Measurements from ENCODE around the gene KRT23. TPM values are rescaled to one million over a fixed set of nuclear protein-coding genes. Genes with fewer than 3 reads are reported as not detected.

The KRT23 gene
- total and polyA plus RNA-seq, 12 donors, result 0.03 TPM; not detected in 11

- intact Hi-C loops (cut with DNase I), result no loop called here
- peaks cover 15% of the 10 kb centered on the region for H3K27me3 ChIP-seq
- no peaks in the 10 kb centered on the region for H3K4me1 ChIP-seq (replicated peaks in 1 of 2)
- no peak for TF ChIP-seq POLR2A (IDR thresholded peaks at IDR 0.05)
- TF ChIP-seq, protein P1, sequence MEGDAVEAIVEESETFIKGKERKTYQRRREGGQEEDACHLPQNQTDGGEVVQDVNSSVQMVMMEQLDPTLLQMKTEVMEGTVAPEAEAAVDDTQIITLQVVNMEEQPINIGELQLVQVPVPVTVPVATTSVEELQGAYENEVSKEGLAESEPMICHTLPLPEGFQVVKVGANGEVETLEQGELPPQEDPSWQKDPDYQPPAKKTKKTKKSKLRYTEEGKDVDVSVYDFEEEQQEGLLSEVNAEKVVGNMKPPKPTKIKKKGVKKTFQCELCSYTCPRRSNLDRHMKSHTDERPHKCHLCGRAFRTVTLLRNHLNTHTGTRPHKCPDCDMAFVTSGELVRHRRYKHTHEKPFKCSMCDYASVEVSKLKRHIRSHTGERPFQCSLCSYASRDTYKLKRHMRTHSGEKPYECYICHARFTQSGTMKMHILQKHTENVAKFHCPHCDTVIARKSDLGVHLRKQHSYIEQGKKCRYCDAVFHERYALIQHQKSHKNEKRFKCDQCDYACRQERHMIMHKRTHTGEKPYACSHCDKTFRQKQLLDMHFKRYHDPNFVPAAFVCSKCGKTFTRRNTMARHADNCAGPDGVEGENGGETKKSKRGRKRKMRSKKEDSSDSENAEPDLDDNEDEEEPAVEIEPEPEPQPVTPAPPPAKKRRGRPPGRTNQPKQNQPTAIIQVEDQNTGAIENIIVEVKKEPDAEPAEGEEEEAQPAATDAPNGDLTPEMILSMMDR (IDR thresholded peaks at IDR 0.05), result no peak
- H3K27ac ChIP-seq, result no peak within 1 kb of the TSS
- no peaks in the 10 kb centered on the region for H3K9me3 ChIP-seq (replicated peaks in 1 of 3)
- DNase-seq, result no peak
- H3K4me3 ChIP-seq, result no peak within 1 kb of the TSS
- H3K36me3 ChIP-seq (replicated peaks in 1 of 2), result no peaks in the 10 kb centered on the region
- WGBS, 4 donors, result 86 to 90% (median 88%) methylated on average over 22 to 23 of the region's 23 CpGs
These were observed 52.5 kb downstream of the KRT23 start, which contains the start of gene KRT20 for GRCh38 chr17:40884708-40885512. KRT20 (minus strand) TSS chr17:40885242; CDS start chr17:40885185, 57 bp downstream.

DNA sequence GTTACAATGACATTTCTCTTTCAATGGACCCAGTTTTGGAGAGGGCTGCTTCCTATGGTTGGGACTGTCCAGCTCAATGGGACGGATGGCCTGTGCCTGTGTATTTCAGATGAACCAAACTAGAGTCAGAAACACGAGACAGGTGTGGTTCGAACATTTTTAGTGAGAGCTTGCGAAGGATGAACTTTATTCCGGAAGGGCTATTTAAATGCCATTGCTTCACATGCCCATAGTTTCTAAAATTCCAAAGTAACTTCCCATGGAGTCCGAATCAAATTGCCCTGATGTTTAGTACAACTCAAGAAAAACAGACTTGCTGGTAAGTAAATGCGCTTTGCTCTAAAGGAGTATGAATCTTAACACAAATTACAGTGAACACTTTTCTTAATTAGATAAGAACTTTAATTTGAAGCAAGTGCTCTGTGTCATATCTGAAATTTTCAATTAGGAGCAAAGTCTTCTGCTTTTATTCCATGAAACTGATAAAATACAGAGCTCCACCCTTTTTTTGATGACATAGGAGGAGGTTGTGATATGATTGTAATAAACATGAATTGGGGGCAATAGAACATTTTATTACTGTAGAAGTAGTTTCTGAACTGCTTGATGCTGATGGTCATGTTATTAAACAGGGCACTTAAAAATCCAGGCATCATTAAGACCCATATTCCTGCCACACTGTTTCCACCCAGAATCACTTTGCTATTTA is 53.7 kb downstream of the KRT23 start:
- no peak for DNase-seq
- TF ChIP-seq, protein P1 (IDR thresholded peaks at IDR 0.05), result no peak
- TF ChIP-seq POLR2A (IDR thresholded peaks at IDR 0.05), result no peak
- Histone ChIP-seq H3K27me3 (peaks cover 8% of the 10 kb centered on the region), H3K4me1 (replicated peaks in 1 of 2) (no peaks in the 10 kb centered on the region), H3K4me3 (no peak overlapping the region), H3K36me3 (replicated peaks in 1 of 2) (no peaks in the 10 kb centered on the region), H3K9me3 (replicated peaks in 1 of 3) (no peaks in the 10 kb centered on the region), H3K27ac (no peak overlapping the region)
- WGBS, 4 donors, result 81 to 91% (median 88%) methylated on average over 7 of the region's 7 CpGs
- intact Hi-C loops (cut with DNase I), result no loop called here

DNA sequence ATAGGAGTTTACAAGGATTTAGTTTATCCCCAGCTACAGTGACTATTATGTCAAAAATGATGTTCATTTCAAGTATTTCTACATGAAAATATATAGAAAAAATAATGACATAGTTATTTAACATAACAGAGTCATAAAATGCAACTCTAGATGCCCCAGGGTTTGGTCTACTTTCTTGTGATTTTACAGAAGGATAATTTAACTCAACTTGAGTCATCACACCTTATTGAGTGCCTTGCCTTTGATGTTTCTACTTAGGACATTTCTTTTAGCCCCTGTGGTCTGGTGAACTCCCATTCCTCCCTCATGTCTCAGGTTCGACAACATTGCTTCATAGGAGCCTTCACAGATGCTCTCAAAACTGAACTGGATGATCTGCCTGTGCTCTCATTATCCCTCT is 54.4 kb downstream of the KRT23 start:
- Histone ChIP-seq H3K4me1 (replicated peaks in 1 of 2) (no peaks in the 10 kb centered on the region), H3K27me3 (peaks cover under 1% of the 10 kb centered on the region), H3K36me3 (replicated peaks in 1 of 2) (no peaks in the 10 kb centered on the region), H3K4me3 (no peak overlapping the region), H3K9me3 (replicated peaks in 1 of 3) (no peaks in the 10 kb centered on the region), H3K27ac (no peak overlapping the region)
- TF ChIP-seq, protein P1 (IDR thresholded peaks at IDR 0.05), result no peak
- no peak for TF ChIP-seq POLR2A (IDR thresholded peaks at IDR 0.05)
- DNase-seq, result no peak
- intact Hi-C loops (cut with DNase I), result no loop called here
- 58 to 81% (median 68%) methylated on average over 1 of the region's 1 CpG for WGBS, 4 donors

DNA sequence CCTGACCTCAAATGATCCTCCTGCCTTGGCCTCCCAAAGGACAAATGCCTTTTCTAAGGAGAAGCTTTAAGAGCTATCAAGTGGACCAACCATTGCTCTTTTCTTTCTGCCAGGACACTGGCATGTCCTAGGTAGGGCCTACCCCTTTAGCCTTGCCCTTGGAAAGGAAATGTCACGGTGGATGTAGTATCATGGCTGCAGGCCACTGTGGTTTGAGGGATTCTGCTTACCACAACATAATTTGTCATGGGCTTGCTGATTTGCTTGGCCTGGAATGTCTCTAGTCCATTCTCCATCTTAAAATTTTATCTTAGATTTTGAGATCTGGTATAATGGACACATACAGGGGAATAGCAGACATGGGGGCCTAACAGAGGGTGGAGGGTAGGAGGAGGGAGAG is 58.4 kb downstream of the KRT23 start:
- intact Hi-C loops (cut with DNase I), result no loop called here
- Histone ChIP-seq H3K4me3 (no peak overlapping the region), H3K36me3 (replicated peaks in 1 of 2) (no peaks in the 10 kb centered on the region), H3K27me3 (no peaks in the 10 kb centered on the region), H3K4me1 (replicated peaks in 1 of 2) (no peaks in the 10 kb centered on the region), H3K27ac (no peak overlapping the region), H3K9me3 (replicated peaks in 1 of 3) (no peaks in the 10 kb centered on the region)
- TF ChIP-seq POLR2A (IDR thresholded peaks at IDR 0.05), result no peak
- TF ChIP-seq, protein P1 (IDR thresholded peaks at IDR 0.05), result no peak
- 78 to 100% (median 83%) methylated on average over 1 of the region's 1 CpG; no CpG with 5 or more reads in 1 of the 4 donors for WGBS, 4 donors
- no peak for DNase-seq
